ENCODE data around the gene SCUBE3.

Gene SCUBE3

DNA sequence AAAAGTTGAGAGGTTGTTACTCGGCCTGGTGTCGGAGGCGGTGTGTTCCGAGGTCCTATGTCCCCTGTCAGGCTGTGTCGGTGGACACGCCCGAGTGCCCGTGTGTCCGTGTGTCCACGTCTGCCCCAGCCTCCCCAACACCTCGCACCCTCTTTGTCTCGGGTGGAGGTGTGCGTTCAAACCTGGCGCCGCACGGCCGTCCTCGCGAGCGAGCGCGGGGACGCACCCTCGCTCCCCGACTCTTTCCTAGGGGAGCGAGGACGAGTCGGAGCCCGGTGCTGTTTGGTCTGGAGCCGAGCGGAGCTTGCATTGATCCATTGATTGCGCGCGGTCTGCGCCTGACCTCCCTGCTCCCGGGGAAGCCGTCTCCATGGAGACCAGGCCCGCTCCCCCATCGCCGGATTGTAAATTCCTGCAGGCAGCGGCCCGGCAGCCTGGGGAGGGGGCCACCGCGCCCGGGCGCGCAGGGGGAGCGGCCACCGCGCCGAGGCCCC, 411 bp upstream of the SCUBE3 start:
- DNase-seq (ENCODE audit: low read depth): no peak

DNA sequence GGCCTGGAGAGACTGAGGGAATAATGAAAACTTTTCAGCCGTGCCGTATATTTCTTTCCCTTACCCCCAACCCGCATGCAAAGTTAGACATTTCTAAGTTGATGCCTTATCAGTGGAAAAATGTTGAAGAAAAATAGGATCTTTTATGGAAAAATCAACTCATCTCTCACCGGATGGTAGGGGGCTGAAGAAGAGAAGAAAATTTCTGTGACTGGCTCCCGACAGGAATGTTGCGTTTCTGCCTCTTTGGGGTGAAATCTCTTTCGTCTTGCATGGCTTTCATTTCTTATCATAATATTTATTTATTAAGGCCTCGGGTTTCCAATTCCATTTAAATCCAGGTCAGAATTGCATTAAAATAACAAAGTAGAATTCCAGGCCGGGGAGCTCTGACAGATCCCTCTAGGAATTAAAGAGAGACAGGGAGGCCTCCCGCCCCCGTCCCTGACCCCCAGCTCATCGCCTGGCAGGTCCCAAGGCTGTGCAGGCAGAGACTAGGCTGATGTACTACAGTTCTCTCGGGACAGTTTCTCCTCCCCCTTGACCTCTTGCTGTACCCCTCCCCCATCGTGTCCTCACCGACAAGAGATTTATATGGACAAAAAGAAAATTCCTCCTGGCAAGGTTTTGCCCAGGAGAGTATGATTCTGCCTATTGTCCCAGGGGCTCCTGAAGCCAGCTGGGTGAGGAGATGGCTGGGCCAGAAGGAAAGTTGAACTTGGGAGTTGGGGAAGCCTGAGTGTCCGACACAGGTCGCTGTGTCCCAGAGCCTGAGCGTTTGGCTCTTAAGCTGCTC, 1.3 kb downstream of the SCUBE3 start:
- DNase-seq (ENCODE audit: low read depth): no peak

- no peak for DNase-seq (ENCODE audit: low read depth)
Observed at GRCh38 chr6:35215665-35216411, 2.1 kb downstream of the SCUBE3 start.

- no peak for DNase-seq (ENCODE audit: low read depth)
Observed at GRCh38 chr6:35216412-35216732, 2.6 kb downstream of the SCUBE3 start.

GRCh38 chr6:35216851-35217811, 3.4 kb downstream of the SCUBE3 start:
- DNase-seq (ENCODE audit: low read depth): no peak

DNA sequence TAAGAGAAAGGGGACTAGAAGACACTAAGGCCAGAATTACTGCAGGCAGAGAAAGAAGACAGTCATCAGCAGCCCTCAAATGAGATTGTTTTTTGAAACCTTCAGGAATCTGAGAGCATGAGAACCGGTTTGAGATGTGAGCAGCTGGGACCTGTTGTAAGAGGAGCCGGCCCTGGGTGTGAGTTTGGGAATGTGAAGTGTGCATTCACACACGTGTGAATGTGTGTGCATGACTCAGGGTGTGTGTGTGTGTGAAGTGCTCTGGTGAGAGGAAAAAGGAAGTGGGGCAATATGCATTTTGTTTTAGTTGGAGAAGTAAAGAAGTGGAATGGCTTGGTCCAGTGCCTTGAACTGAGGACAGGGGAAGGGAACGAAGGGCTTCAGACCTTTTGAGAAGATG, 4.3 kb downstream of the SCUBE3 start:
- no peak for DNase-seq (ENCODE audit: low read depth)

DNA sequence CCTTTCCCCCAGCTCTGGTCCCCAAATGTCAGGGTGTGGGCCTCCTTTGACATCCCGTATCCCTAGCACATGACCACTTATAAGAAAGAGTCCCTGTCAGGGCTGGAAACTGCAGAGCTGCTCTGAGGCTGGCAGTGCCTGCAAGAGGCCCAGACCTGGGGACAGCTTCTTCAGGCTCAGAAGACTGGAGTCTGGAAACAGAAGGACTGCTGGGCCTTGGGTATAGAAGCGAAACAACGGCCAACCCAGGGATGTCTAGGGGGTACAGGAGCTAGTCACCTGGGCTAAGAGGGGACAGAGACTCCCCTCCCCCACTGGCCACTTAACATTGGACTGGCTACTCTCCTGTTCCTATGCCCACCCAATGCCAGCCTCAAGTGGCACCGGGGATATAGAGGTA, 4.7 kb downstream of the SCUBE3 start:
- no peak for DNase-seq (ENCODE audit: low read depth)

GRCh38 chr6:35219683-35220326, 6.0 kb downstream of the SCUBE3 start:
- DNase-seq (ENCODE audit: low read depth): no peak

GRCh38 chr6:35220711-35221110, 7.0 kb downstream of the SCUBE3 start:
- DNase-seq (ENCODE audit: low read depth): no peak

- DNase-seq (ENCODE audit: low read depth): no peak
Observed at GRCh38 chr6:35223396-35223795, 9.6 kb downstream of the SCUBE3 start.

- no peak for DNase-seq (ENCODE audit: low read depth)
Observed at GRCh38 chr6:35224720-35225119, 11.0 kb downstream of the SCUBE3 start.

GRCh38 chr6:35228481-35228880, 14.7 kb downstream of the SCUBE3 start:
- no peak for DNase-seq (ENCODE audit: low read depth)

- no peak for DNase-seq (ENCODE audit: low read depth)
Observed at GRCh38 chr6:35229304-35229703, 15.5 kb downstream of the SCUBE3 start.

- no peak for DNase-seq (ENCODE audit: low read depth)
Observed at GRCh38 chr6:35230498-35230897, 16.7 kb downstream of the SCUBE3 start.

GRCh38 chr6:35230950-35231349, 17.2 kb downstream of the SCUBE3 start:
- no peak for DNase-seq (ENCODE audit: low read depth)

GRCh38 chr6:35231563-35231962, 17.8 kb downstream of the SCUBE3 start:
- no peak for DNase-seq (ENCODE audit: low read depth)

- DNase-seq (ENCODE audit: low read depth): no peak
Observed at GRCh38 chr6:35234901-35235300, 21.1 kb downstream of the SCUBE3 start.

DNA sequence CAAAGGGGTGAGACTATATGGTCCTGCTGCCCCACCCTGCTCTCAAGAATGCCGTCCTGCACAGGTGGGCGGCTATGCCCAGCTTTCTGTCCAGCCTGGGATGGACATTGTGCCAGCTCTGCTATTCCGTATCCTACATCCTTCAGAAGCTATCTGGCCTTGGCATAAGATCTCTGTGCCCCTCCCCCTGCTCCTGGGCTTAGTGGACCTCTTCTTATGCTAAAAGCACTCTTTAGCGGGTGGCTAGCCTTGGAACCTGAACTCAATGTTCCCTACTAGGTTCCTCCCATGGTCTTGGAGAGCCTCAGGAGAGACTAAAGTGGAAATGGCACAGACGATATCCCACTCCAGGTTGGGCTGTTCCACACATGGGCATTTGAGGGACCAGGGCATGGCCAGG, 22.5 kb downstream of the SCUBE3 start:
- DNase-seq (ENCODE audit: low read depth): no peak

- DNase-seq (ENCODE audit: low read depth): no peak
Observed at GRCh38 chr6:35237476-35237875, 23.7 kb downstream of the SCUBE3 start.

GRCh38 chr6:35238843-35239289, 25.1 kb downstream of the SCUBE3 start:
- DNase-seq (ENCODE audit: low read depth): no peak

GRCh38 chr6:35239581-35239980, 25.8 kb downstream of the SCUBE3 start:
- no peak for DNase-seq (ENCODE audit: low read depth)

All from GM04504 (cell line).